Cortex of kidney (tissue), 1 donor: ENCODE data around the gene HP.
"Not testable (repeated sequence)": the region's sequence is repeated elsewhere in the genome, so short reads cannot be mapped to it uniquely, and the experiment has no call there.

ENCODE experiments used
- DNase-seq: peaks from one replicate; lab custom pipeline; 2025; lab: John Stamatoyannopoulos, UW

Gene HP, protein sequence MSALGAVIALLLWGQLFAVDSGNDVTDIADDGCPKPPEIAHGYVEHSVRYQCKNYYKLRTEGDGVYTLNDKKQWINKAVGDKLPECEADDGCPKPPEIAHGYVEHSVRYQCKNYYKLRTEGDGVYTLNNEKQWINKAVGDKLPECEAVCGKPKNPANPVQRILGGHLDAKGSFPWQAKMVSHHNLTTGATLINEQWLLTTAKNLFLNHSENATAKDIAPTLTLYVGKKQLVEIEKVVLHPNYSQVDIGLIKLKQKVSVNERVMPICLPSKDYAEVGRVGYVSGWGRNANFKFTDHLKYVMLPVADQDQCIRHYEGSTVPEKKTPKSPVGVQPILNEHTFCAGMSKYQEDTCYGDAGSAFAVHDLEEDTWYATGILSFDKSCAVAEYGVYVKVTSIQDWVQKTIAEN

GRCh38 chr16:72054254-72054847 is at the start of gene HP:
HP (plus strand) TSS chr16:72054505; CDS start chr16:72054653, 148 bp downstream.
- not testable (repeated sequence) for DNase-seq

- DNase-seq: not testable (repeated sequence)
These were observed 46.3 kb upstream of the HP start for GRCh38 chr16:72008065-72008423.

GRCh38 chr16:72008424-72009216 is 45.7 kb upstream of the HP start, which contains the start of gene DHODH:
DHODH (plus strand) TSS chr16:72008744; CDS start chr16:72008765, 21 bp downstream.
- peak; percentile 59 for DNase-seq

DNA sequence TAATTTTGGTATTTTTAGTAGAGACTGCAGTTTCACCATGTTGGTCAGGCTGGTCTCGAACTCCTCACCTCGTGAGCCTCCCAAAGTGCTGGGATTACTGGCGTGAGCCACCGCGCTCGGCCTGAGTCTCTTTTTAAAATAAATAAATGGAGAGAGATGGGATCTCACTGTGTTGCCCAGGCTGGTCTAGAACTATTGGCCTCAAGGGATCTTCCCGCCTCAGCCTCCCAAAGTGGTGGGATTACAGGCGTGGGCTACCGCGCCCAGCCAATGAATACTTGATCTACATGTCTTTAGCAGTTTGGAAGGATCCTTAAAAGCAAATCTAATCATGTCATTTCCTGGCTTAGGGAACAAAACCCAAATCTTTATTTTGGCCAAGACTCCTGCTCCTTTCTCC is 44.5 kb upstream of the HP start:
- no peak for DNase-seq

GRCh38 chr16:72012607-72013006 is 41.7 kb upstream of the HP start:
- no peak for DNase-seq

DNA sequence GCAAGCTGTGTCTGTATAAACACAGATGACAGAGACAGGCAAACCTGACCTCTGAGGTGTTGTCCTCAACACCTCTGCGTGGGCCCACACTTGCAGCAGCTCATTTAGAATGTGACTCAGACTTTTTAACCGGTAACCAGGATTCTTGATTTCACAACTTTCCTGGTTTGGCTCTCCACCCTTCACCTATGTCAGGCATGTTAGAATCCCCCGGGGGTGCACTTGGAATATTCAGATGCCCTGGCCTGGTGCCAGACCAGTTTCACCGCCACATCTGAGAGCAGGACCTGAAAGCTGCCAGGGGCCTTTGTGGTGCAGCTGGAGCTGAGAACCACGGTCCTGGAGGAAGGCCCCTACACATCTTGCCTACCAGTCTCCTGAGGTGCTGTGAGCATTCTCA is 40.9 kb upstream of the HP start:
- DNase-seq: no peak

DNA sequence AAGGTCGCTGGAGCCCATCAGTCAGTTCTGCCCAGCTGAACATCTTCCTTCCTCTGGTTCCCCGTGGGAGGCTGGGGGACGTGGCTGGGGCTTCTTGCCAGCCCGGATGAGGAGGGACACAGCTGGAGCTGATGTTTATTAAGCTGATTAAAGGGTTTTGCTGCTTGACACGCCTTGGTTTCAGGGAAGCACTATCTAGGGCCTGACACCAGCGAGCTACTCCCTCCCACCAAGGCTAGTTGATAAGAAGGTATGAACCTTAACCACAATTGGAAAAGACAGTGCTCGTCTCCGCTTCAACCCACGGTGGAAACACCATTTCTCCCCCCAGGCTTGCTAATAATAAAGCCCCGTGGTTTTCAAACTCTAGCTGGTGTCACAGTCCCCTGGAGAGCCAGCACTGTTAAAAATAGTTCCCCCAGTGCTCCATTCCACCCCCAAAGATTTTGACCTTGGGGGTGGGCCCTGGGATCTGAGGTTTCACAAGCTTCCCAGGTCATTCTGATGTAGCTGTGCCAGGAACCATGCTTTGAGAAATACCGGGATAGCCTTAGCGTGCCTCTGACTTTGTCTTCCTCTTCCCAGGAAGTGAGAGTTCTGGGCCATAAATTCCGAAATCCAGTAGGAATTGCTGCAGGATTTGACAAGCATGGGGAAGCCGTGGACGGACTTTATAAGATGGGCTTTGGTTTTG is 40.3 kb upstream of the HP start:
- no peak for DNase-seq

DNA sequence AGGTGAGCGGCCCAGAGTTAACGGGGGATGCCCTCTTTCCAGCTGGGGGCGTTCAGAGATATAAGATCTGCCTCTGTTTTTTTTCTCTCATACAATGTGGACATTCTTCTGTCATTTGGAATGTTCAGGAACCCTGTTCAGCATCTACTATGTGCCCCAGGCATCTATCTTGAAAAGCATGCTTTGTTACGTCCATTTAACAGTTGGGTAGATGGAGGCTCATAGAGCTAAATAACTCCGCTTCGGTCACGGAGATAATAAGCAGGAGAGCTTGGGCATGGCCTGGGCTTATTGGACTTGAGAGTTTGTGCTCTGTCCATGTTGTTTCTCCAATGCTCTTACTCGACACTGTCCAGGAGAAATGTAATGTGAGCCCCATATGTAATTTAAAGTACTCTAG is 39.6 kb upstream of the HP start:
- no peak for DNase-seq

DNA sequence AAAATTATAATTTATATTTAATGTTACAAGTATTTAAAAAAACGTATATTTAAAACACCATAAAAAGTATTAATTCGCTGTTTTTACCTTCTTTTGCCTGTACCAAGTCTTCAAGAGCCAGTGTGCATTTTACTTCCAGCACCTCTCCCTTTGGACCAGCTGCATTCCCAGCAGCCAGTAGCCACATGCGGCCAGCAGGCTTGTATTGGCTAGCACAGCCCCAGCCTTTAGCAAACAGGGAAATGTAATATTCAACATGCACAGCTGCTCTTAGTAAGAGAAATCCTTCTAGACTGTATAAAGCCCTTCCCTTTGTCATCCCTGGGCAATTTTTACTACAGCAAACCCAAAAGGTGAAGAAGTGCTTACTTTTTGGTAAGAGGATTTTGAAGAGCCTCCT is 39.2 kb upstream of the HP start:
- no peak for DNase-seq

GRCh38 chr16:72018470-72018869 is 35.8 kb upstream of the HP start:
- no peak for DNase-seq

DNA sequence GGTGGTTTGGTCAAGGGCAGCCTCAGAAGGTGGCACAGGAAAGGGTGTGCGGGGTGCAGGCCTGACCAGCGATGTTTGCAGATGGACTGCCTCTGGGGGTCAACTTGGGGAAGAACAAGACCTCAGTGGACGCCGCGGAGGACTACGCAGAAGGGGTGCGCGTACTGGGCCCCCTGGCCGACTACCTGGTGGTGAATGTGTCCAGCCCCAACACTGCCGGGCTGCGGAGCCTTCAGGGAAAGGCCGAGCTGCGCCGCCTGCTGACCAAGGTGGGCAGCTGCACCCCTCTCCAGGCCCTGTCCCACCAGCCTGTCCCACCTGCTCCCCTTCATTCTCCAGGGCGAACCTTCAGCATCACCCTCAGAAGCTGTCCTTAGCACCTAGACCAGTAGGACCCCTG is 33.3 kb upstream of the HP start:
- no peak for DNase-seq

GRCh38 chr16:72022127-72022526 is 32.2 kb upstream of the HP start:
- DNase-seq: no peak

DNA sequence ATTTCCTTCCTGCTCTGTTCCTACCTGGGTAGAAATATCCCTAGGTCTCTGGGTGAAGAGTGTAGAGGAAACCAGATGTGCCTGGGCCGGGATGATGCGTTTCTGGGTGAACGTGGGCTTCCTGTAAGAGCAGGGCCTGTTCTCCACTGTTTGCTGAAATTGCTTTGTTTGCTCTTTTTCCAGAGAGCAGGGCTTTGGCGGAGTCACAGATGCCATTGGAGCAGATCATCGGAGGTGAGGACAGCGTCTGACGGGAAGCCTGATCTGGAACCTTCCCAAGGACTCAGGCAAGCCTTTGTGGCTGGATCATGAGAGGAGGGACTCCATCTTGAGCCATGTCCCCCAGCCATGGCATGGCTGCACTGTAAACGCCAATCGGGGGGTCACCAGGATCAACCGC is 30.3 kb upstream of the HP start:
- no peak for DNase-seq

DNA sequence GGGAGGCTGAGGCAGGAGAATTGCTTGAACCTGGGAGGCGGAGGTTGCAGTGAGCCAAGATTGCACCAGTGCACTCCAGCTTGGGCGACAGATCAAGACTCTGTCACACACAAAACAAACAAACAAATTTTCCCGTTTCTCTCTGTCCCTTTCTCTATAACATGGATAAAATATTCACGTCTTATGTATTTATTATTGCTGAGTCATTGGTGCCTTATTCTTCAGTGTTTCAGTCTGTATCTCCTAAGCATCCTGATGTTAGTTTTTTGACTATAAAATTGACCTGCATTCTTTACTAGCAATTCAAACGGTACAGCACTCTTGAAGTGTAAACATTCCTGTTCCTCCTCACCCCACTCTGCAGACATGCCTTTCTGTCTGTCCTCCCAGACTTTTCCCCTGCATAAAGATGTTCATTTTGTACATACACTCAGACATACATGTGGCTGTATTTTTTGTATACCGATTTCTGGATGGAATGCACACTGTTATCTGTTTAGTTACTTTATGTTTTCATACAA is 29.4 kb upstream of the HP start:
- DNase-seq: no peak

DNA sequence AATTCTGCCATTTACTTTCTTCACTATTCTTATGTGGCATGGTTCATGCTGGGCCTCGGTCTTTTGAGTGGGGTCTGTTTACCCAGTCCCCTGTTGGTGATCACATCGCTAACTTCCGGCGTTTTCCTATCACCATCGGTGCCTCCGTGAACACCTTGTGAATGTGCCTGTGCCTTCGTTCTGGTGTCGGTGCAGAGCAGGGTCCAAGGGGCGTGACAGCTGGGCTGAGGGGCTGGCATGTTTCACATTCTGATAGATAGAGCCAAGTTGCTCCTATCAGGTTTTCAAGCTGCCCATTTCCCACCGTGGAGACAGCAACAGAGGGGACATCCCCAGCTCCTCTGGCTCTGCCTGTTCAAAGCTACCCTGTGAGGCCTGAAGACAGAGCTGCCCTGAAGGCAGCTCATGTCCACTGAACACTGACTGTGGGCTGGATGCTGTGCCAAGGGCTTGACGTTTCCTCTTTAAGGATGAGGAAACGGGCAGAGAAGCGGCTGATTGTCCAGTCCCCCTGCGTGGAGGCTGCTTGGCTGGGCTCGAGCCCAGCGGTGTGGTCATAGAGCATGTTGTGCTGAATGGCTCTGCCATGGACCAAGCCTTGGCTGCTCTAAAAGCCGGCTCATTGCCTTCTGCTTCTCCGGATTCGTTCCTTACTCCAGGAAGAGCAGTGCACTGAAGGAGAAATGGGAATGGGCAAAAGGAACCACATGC is 28.7 kb upstream of the HP start:
- DNase-seq: no peak

DNA sequence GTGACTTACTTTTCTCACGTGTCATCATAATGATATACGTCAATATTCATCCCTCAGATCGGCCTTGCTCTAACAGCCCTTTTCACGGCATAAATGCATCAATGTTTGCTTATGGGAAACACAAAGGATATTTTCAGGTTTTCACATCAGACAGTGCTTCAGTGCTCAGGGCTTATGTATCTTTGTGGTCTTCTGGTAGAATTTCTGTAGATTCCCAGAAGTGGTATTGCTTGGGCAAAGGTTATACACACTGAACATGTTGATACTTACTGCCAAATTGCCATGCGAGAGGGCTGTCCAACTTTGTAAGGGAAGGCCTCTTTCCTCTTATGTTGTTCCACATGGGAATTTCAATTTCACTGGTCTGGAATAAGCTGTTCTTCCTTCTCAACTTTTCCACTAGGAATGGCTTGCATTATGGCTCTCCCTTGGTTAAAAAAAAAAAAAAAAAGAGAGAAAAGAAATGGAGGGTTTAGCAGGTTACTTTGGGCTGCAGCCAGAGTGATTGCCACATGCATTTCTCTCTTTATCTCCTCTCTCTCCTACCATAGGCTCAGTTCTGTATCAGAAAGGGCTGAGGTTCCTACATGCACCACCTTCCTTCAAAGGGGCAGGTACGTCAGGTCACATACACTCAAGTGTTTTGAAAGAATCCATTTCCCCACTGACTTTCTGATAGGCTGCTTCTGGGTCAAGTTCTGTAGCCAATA is 26.5 kb upstream of the HP start:
- no peak for DNase-seq

- no peak for DNase-seq
These were observed 24.6 kb upstream of the HP start for GRCh38 chr16:72029567-72030271.

DNA sequence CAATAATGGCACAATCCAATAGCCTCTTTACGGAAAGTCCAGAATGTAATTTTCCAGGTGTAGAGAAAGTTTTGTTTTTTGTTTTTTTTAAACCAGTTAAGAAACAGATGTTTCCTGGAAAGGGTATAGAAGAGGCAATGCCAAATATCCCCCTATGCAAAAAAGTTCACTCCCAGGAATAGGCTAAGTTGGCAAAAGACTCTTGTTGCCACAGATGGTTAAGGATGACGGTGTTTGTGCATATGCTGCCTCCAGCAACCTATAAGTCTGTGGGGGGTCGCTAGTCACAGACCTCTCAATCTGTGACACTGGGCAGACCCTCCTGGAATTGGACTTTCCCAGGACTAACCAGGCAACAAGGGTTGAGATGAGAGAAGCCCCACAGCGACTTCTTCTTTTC is 20.9 kb upstream of the HP start:
- DNase-seq: no peak

- no peak for DNase-seq
These were observed 18.2 kb upstream of the HP start for GRCh38 chr16:72036098-72036497.

- no peak for DNase-seq
These were observed 12.1 kb upstream of the HP start for GRCh38 chr16:72042157-72042660.
